Kidney epithelial cell (primary cell): Measurements from ENCODE around the gene AAMP. TPM values are rescaled to one million over a fixed set of nuclear protein-coding genes. Genes with fewer than 3 reads are reported as not detected.

Experiments used
- DNase-seq: peaks from one replicate; pipeline ENCODE4 v3.0.0-alpha.2; 2010; ENCODE audit warnings: low read depth
- H3K27me3 ChIP-seq: 2 replicates; pipeline ENCODE4 v1.6.0; 2011; ENCODE audit warnings: low read length; ENCODE audit not compliant: control insufficient read depth, insufficient read depth
- H3K36me3 ChIP-seq: 2 replicates; pipeline ENCODE4 v1.5.1; 2011; ENCODE audit warnings: low read length; ENCODE audit not compliant: control insufficient read depth, insufficient read depth
- H3K4me3 ChIP-seq: 2 replicates; pipeline ENCODE4 v1.5.1; 2011; ENCODE audit warnings: low read depth, mild to moderate bottlenecking, control low read depth, low read length
- total RNA-seq: library from RNA; depleted of rRNA; stranded (reverse); fragments of >200 nt; gene quantifications from 2 replicates; pipeline ENCODE4 v1.2.3, GENCODE V29; 2015
- TF ChIP-seq, protein P1 (sequence below): IDR thresholded peaks from 2 replicates; pipeline ENCODE4 v1.5.1; 2011; ENCODE audit warnings: mild to moderate bottlenecking, moderate library complexity, low read length, control low read depth, inconsistent platforms; ENCODE audit not compliant: insufficient read depth, poor library complexity, severe bottlenecking

AAMP gene
- total RNA-seq, 1 donor from 2014 or later: 174 TPM

DNA sequence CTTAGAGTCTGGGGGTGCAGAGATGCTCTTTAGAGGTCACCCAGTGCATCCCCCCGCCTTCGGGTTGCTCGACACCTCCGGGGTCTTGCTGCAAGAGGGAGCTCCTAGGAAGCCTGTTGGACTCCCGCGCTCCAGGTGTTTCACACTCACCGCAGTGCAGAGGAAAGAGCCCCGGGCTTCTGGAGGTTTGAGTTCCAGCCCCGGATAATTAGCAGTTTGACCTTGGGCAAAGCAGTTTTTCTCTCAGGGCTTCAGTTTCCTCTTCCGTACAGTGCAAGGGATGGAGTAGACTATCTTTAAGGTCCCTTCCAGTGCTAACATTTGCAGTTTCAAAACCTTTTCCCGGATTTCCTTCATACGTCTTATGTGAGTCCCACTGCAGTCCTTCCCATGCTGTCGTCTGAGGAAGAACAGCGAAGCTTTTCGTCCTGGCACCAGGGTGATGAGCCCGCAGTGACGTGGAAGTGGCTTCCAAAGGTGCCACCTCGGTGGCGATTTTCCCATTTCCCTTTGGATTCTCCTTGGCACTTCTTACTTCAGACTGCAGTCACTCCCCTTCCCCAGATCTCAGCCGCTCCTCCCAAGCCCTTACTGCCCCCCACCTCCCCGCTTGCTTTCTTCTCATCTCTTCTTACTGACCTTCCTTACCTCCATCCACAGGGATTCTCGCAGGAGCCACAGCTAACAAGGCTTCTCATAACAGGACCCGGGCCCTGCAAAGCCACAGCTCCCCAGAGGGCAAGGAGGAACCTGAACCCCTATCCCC lies 967 bp upstream of the AAMP start:
- Histone ChIP-seq H3K27me3 (no peaks in the 10 kb centered on the region), H3K36me3 (no peaks in the 10 kb centered on the region), H3K4me3 (peak overlapping the region; percentile 79)
- TF ChIP-seq, protein P1, sequence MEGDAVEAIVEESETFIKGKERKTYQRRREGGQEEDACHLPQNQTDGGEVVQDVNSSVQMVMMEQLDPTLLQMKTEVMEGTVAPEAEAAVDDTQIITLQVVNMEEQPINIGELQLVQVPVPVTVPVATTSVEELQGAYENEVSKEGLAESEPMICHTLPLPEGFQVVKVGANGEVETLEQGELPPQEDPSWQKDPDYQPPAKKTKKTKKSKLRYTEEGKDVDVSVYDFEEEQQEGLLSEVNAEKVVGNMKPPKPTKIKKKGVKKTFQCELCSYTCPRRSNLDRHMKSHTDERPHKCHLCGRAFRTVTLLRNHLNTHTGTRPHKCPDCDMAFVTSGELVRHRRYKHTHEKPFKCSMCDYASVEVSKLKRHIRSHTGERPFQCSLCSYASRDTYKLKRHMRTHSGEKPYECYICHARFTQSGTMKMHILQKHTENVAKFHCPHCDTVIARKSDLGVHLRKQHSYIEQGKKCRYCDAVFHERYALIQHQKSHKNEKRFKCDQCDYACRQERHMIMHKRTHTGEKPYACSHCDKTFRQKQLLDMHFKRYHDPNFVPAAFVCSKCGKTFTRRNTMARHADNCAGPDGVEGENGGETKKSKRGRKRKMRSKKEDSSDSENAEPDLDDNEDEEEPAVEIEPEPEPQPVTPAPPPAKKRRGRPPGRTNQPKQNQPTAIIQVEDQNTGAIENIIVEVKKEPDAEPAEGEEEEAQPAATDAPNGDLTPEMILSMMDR: no peak
- no peak for DNase-seq

DNA sequence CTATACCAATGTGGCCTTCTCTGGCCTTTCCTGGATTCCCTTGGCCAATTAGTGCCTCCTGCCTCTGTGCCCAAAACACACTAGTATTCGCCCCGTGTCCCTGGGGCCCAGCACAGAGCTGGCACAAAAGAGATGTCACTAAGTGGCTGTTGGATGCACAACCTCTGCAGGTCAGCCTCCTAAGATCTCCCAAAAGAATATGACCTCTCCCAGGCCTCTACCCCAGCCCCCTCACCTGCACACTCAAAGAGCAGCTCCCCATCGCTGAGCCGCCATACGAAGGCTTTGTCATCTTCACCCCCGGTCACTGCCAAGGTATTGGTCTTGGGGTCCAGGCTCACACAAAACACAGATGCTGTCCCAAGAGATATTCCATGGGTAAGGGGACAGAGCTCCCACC lies 2.7 kb downstream of the AAMP start:
- no peak for DNase-seq
- H3K36me3 ChIP-seq: no peaks in the 10 kb centered on the region
- H3K27me3 ChIP-seq: no peaks in the 10 kb centered on the region
- TF ChIP-seq, protein P1: no peak
- H3K4me3 ChIP-seq: no peak overlapping the region

DNA sequence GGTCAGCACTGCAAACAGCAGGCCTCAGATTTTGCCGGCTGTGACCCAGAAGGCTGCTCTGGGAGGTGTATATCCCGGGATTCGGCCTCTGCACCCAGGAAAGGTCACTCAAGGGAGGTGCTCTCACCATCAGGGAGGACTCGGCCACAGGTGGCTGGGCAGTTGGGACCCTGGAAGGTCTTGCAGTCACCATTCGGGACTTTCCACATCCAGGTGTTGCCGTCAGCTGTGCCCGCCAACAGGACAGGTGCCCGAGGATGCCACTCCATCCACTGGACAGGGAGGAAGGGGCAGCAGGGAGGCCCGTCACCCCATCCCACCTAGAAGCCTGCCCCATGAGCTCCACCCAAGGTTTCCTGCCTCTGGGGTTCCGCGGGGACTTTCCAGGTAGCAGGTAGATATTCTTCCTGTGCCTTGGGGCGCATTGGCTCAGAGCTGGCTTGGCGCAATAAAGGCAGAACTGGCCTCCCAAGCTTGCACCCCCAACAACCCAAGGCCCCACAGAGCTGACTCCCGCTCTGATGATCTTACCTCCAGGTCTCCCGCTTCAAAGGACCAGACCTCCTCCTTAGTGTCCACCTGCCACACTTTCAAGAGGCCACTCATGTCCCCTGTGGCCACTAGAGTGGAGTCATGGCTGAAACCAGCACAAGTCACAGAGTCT lies 3.5 kb downstream of the AAMP start:
- DNase-seq: no peak
- no peaks in the 10 kb centered on the region for H3K27me3 ChIP-seq
- no peaks in the 10 kb centered on the region for H3K36me3 ChIP-seq
- no peak overlapping the region for H3K4me3 ChIP-seq
- TF ChIP-seq, protein P1: no peak

DNA sequence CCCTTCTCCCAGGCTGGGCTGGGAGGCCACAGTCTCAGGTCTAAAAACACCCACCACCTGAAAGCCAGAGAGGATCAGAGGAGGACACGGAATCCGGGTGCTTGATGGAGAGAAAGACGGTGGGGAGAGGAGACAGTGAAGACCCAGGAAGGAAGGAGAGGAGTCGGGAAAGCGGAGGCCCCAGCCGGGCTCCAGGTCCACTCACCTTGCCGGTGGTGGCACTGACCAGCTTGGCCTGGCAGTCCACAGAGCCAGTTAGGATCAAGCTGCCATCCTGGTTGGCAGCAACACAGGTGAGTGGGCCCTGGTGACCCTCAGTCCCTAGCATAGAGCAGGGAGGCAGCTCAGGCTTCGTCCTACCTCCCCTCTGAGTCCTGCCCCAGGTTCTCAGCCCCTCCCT lies 4.3 kb downstream of the AAMP start:
- H3K27me3 ChIP-seq: no peaks in the 10 kb centered on the region
- H3K4me3 ChIP-seq: no peak overlapping the region
- no peaks in the 10 kb centered on the region for H3K36me3 ChIP-seq
- no peak for DNase-seq
- TF ChIP-seq, protein P1: no peak

DNA sequence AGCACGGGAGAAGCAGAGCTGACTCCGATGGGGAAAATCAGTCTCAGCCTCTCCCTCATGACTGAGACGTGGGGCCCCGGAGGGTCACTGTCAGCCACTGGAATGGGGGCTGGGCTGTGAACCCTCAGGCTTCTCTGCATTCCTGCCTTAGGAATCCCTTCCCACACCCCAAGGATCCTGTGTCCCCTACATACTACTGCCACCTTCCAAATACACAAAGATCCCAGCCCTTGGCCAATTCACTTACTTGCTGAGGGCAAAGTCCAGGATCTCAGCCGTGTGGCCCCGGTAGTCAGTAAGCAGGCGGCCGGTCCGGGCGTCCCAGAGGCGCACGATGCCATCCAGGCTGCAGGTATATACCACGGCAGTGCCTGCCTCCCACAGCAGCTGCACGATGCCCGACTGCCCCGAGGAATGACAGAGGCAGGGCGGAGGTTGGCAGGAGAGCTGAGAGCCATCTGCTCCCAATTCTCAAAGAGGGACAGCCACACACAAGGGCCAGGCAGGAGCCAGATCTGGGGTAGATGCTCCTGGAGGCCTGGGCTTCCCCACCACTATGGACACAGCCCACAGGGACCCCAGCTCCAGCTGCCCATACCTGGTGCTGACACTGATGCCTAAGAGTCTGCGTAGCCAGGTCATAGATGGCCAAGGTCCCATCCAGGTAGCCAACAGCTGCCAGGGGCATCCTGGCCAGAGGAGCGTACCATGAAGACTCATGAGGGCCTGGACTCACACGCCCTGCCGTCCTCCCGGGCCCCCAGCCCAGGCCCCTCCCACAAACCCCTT lies 5.0 kb downstream of the AAMP start:
- no peaks in the 10 kb centered on the region for H3K36me3 ChIP-seq

More for the DNA sequence above, 5.0 kb downstream of the AAMP start:
- Histone ChIP-seq H3K27me3 (no peaks in the 10 kb centered on the region), H3K4me3 (no peak overlapping the region)
- TF ChIP-seq, protein P1: no peak
- no peak for DNase-seq
